GM19395 (cell line): ENCODE results near the gene HTT.
"Not testable (repeated sequence)": the region's sequence is repeated elsewhere in the genome, so short reads cannot be mapped to it uniquely, and the experiment has no call there.

Experiments
- ATAC-seq: cut with Tn5 transposase; IDR thresholded peaks from one replicate; pipeline ENCODE4 v1.9.1; 2021; ENCODE audit warnings: mild to moderate bottlenecking, moderate library complexity; ENCODE audit not compliant: unreplicated experiment

Gene HTT

GRCh38 chr4:3158841-3159240, 84.4 kb downstream of the HTT start:
- no peak for ATAC-seq

- ATAC-seq = no peak
These were observed 86.0 kb downstream of the HTT start for GRCh38 chr4:3160438-3160837.

- not testable (repeated sequence) for ATAC-seq
These were observed 86.6 kb downstream of the HTT start for GRCh38 chr4:3161044-3161443.

- ATAC-seq = not testable (repeated sequence)
These were observed 92.0 kb downstream of the HTT start for GRCh38 chr4:3166434-3166833.

- no peak for ATAC-seq
These were observed 93.5 kb downstream of the HTT start for GRCh38 chr4:3168029-3168428.

- no peak for ATAC-seq
These were observed 100.2 kb downstream of the HTT start for GRCh38 chr4:3174371-3175338.

- no peak for ATAC-seq
These were observed 102.1 kb downstream of the HTT start for GRCh38 chr4:3176367-3177229.

- ATAC-seq = no peak
These were observed 102.9 kb downstream of the HTT start for GRCh38 chr4:3177426-3177825.

GRCh38 chr4:3177905-3178304, 103.4 kb downstream of the HTT start:
- ATAC-seq = no peak

GRCh38 chr4:3178351-3178750, 103.9 kb downstream of the HTT start:
- ATAC-seq = no peak

- no peak for ATAC-seq
These were observed 104.7 kb downstream of the HTT start for GRCh38 chr4:3179126-3179706.

- ATAC-seq = no peak
These were observed 108.5 kb downstream of the HTT start for GRCh38 chr4:3183008-3183407.

GRCh38 chr4:3184725-3185124, 110.2 kb downstream of the HTT start:
- ATAC-seq = no peak

- ATAC-seq = no peak
These were observed 112.1 kb downstream of the HTT start for GRCh38 chr4:3186609-3187008.

- ATAC-seq = no peak
These were observed 113.6 kb downstream of the HTT start for GRCh38 chr4:3188118-3188517.

- no peak for ATAC-seq
These were observed 115.0 kb downstream of the HTT start for GRCh38 chr4:3189459-3189858.

GRCh38 chr4:3190549-3190948, 116.1 kb downstream of the HTT start:
- no peak for ATAC-seq

GRCh38 chr4:3192188-3192587, 117.7 kb downstream of the HTT start:
- no peak for ATAC-seq

- ATAC-seq = no peak
These were observed 118.3 kb downstream of the HTT start for GRCh38 chr4:3192827-3193226.

- ATAC-seq = no peak
These were observed 119.2 kb downstream of the HTT start for GRCh38 chr4:3193531-3194203.
